GM18951 (cell line): Measurements from ENCODE around the gene NUTM1.
A peak's percentile ranks its signal among the peaks of the same experiment; 100 is the strongest.

Source experiments
- POLR2A ChIP-seq: IDR thresholded peaks from 4 replicates; pipeline ENCODE4 v1.6.1; 2011; ENCODE audit warnings: mild to moderate bottlenecking; ENCODE audit not compliant: insufficient read length, insufficient read depth; ENCODE audit errors: extremely low read depth
- in situ Hi-C: fragments of 300-500 bp; cut with MboI; formaldehyde crosslinking; loops from one replicate; pipeline ENCODE4 v1.12.0; 2022; ENCODE audit warnings: low sequenced_read_pairs, mixed read lengths, inconsistent platforms; ENCODE audit not compliant: unreplicated experiment

NUTM1 gene

DNA sequence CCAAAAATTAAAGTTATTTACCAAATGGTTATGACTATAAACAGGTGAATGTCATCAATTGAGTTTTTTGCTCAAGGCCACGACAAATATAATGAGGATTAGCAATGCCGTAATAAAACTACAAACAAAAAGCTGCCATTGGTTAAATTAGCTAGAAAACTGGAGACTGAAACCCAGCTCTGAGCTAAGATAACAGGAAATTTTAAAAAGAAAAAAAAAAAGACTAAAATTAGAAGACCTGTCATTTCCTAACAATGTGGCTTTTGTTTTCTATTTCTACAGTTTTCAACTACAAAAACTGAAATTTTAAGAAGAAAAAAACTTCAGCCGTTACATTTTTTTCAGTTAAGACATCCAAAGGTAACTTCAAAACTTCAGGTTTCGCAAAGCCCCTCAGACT, 15.2 kb upstream of the NUTM1 start:
- in situ Hi-C loops: no loop called here
- TF ChIP-seq POLR2A: no peak

DNA sequence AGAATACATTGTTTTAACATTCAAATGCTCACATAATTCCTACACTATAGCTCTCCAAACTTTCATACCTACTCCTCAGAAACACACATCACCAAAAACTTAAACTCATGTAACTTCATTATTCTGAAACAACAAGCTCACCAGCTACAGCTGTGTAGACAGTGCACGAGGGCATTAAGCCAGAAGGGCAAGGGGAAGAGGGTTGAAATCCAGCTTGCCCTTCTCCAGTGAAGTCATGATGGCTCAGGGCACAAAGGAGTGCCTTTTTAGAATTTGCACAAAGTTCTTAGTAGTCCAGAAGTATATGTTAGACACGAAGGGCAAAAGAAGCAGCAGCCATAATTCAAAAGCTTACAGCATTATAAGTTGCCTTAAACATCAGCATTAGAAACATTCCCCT, 14.1 kb upstream of the NUTM1 start:
- no peak for TF ChIP-seq POLR2A
- in situ Hi-C loops: no loop called here

DNA sequence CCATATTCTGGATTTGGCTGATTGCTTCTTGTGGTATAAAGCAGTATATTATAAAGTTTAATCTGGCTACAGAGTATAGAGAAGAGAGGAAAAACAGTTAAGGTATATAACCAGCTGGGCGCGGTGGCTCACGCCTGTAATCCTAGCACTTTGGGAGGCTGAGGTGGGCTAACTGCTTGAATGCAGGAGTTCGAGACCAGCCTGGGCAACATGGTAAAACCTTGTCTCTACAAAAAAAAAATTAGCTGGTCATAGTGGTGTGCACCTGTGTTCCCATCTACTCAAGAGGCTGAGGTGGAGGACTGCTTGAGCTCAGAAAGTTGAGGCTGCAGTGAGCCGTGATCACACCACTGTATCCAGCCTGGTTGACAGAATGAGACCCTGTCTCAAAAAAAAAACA, 12.8 kb upstream of the NUTM1 start:
- no peak for TF ChIP-seq POLR2A
- in situ Hi-C loops: no loop called here

DNA sequence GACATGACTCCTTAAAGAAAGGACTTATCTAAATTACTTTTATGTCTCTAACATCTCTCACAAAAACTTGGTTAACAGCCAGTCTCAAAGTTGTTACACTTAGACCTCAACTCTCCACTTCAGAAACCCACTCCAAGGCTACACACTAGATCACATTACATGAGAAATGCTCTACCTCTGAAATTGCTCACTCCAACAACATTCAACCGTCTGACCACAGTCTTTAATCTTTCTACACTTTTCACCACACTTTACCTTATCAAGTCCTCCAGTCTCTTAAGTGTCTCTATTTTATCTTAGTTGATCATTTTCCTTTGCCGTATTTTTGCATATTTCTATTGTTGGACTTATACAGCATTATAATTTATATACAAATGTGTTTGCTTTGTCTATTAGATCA, 11.3 kb upstream of the NUTM1 start:
- no peak for TF ChIP-seq POLR2A

DNA sequence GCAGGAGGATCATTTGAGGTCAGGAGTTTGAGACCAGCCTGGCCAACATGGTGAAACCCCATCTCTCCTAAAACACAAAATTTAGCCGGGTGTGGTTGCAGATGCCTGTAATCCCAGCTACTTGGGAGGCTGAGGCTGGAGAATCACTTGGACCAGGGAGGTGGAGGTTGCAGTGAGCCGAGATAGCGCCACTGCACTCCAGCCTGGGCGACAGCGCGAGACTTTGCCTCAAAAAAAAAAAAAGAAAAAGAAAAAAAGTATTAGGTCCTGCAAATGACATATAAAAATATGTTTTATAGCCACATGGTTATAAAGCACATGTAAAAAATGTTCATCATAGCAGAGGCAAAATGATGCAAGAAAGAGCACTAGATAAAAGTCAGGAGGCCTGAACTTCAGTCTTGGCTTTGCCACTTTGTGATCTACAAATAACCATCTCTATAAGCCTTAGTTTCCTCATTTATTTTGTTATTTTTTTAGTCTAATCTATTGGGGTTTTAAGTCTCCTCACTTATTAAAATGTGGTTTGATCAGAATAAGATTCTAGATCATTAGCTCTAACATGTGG, 10.5 kb upstream of the NUTM1 start:
- TF ChIP-seq POLR2A: no peak
- in situ Hi-C loops: no loop called here

More for the DNA sequence above, 11.3 kb upstream of the NUTM1 start:
- in situ Hi-C loops: no loop called here

GRCh38 chr15:34334672-34335071, 8.4 kb upstream of the NUTM1 start:
- no peak for TF ChIP-seq POLR2A
- in situ Hi-C loops: no loop called here

DNA sequence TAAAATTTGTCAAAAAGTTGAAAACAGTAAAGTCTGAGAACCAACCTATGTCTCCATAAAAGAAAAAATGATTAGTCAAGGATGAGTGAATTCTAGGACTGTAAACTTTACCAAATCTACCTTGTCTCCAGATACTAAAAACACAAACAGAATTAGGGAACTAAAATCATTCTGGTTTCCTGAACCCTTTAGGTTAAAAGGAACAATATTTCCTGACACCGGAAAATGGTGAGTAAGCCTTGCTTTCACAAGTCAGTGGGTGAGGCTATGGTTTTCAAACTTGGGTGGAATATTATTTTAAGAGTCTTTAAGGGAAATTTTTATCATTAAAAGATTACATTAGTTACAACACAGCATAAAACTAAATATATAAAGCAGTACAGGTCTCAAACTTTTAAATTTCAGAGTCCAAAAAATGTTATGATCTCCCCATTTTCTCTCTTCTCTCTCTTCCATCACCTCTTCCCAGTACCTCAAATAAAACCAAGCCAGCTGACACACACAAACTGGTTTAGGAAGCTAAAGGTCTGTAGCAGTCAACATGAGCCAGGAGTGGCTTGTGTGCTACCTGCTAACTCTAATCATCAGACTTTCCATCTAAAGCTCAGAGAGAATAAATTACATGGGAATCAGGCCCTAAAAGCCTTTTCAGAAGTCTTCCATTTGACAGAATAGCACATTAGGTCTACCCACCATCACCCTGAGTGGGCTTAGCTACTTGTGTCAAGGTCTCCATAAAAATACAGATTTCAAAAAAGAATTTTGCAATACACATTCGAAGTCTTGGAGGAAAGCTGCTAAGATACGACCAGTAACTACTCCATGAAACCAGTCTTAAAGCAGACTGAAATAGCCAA, 7.7 kb upstream of the NUTM1 start:
- no peak for TF ChIP-seq POLR2A
- in situ Hi-C loops: no loop called here

GRCh38 chr15:34336231-34336990, 6.7 kb upstream of the NUTM1 start:
- in situ Hi-C loops: no loop called here
- peak; percentile 34 for TF ChIP-seq POLR2A

GRCh38 chr15:34336991-34337556, 6.0 kb upstream of the NUTM1 start:
- in situ Hi-C loops: no loop called here
- no peak for TF ChIP-seq POLR2A

DNA sequence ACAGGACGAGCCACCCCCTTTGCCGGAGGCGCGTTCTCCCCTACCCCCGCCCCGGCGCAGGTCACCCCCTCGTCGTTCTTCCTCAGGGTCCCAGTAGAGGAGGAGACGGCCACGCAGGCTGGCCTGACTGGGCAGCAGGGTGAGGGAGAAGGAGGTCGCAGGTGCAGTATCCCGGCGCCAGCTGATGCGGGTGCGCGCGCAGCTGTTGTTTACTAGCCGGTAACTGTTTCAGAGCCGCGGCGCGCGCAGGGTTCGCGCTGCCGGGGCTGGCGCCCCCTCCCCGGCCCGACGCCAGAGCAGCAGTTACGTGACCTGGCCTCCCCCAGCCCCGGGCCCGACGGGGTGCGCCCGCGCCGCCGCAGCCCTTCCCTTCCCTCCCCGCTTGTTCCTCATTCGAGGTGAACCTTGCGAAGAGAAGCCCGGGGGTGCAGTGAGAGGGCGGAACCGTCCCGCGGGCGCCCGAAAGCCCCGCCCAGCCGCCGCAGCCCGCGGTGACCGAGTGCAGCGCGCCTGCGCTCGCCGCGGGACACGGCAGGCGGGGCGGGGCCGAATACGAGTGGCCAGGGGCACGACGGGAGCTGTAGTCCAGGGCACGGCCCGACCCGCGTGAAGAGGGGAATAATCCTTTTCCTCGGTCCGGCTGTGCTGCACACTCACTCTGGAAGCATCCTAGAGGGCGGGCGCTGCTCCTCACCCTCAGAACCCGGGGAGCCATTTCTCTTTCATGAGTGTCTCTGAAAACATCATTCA, 5.4 kb upstream of the NUTM1 start, which contains the start of gene SLC12A6:
SLC12A6 (minus strand) TSS at position 225 of the 750 bp plus-strand sequence. CDS start 1,101 bp downstream, outside the sequence.
- in situ Hi-C loops: no loop called here
- TF ChIP-seq POLR2A: peak; percentile 84

- in situ Hi-C loops: no loop called here
- TF ChIP-seq POLR2A: no peak
Measured at GRCh38 chr15:34338347-34338746, 4.8 kb upstream of the NUTM1 start.

DNA sequence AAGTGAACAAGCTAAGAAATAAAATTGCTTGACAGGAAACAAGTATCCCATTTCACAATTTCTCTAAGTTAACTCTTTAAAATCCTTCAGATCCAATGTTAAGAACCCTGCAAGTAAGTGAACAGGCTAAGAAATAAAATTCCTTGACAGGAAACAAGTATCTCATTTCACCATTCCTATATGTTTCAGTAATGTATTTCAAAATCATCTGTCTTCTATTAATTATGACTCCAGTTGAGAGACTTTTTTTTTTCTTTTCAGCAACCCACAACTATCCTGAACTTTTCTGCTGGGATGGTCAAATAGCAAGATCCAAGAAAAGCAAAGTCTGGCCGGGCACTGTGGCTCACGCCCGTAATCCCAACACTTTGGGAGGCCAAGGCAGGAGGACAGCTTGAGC, 3.2 kb upstream of the NUTM1 start:
- no peak for TF ChIP-seq POLR2A
- in situ Hi-C loops: no loop called here
